Suprapubic skin (tissue), 4 donors: Measurements from ENCODE around the gene DNAH17. TPM values are rescaled to one million over a fixed set of nuclear protein-coding genes. Genes with fewer than 3 reads are reported as not detected.

Source experiments
- DNase-seq, 2 donors: peaks; one replicate each; pipeline ENCODE4 v3.0.0-alpha.2; 2019; ENCODE audit warnings: low spot score in 2 of 2
- H3K27ac ChIP-seq: fragments of 200-600 bp; sonication (generic); one replicate; pipeline ENCODE4 v1.5.1; 2019
- H3K27me3 ChIP-seq: fragments of 200-600 bp; sonication (generic); one replicate; pipeline ENCODE4 v1.5.1; 2019
- H3K36me3 ChIP-seq: fragments of 200-600 bp; sonication (generic); one replicate; pipeline ENCODE4 v1.5.1; 2019
- H3K4me1 ChIP-seq: fragments of 200-600 bp; sonication (generic); one replicate; pipeline ENCODE4 v1.5.1; 2019
- H3K4me3 ChIP-seq: fragments of 200-600 bp; sonication (generic); one replicate; pipeline ENCODE4 v1.5.1; 2019; ENCODE audit warnings: mild to moderate bottlenecking
- H3K9me3 ChIP-seq: fragments of 200-600 bp; sonication (generic); one replicate; pipeline ENCODE4 v1.5.1; 2019
- EP300 ChIP-seq: sonication (generic); formaldehyde crosslinking; IDR thresholded peaks from one replicate; pipeline ENCODE4 v1.6.1; 2017; ENCODE audit warnings: antibody characterized with exemption
- POLR2A ChIP-seq, 2 donors: fragments of 450-650 bp; IDR thresholded peaks; one replicate each; pipeline ENCODE4 v1.6.1; 2017; ENCODE audit warnings: antibody characterized with exemption in 2 of 2, mild to moderate bottlenecking in 2 of 2, moderate library complexity in 2 of 2
- POLR2AphosphoS5 ChIP-seq, 3 donors: sonication (generic); formaldehyde crosslinking; IDR thresholded peaks; one replicate each; pipeline ENCODE4 v1.6.1; 2017; ENCODE audit warnings: antibody characterized with exemption in 3 of 3
- WGBS: methylation state at CpG from one replicate; pipeline ENCODE4 v1.1.5; 2018; 5-methylcytosine and 5-hydroxymethylcytosine counted together
- total RNA-seq, 4 donors: library from RNA; depleted of rRNA; stranded (reverse); fragments of >200 nt; gene quantifications; one replicate each; pipeline ENCODE4 v1.1.0, GENCODE V29; 2016
- TF ChIP-seq, protein P1 (sequence below), 2 donors: fragments of 200-600 bp in 1 of 2; fragments of 450-650 bp in 1 of 2; sonication (generic) in 1 of 2; IDR thresholded peaks; one replicate each; pipeline ENCODE4 v1.5.1; 2016 to 2019; ENCODE audit warnings: antibody characterized with exemption in 2 of 2, mild to moderate bottlenecking in 1 of 2, moderate library complexity in 1 of 2

Gene DNAH17
- total RNA-seq, 4 donors from 2014 or later: 3.7 to 6.7 (median 5.2) TPM

DNA sequence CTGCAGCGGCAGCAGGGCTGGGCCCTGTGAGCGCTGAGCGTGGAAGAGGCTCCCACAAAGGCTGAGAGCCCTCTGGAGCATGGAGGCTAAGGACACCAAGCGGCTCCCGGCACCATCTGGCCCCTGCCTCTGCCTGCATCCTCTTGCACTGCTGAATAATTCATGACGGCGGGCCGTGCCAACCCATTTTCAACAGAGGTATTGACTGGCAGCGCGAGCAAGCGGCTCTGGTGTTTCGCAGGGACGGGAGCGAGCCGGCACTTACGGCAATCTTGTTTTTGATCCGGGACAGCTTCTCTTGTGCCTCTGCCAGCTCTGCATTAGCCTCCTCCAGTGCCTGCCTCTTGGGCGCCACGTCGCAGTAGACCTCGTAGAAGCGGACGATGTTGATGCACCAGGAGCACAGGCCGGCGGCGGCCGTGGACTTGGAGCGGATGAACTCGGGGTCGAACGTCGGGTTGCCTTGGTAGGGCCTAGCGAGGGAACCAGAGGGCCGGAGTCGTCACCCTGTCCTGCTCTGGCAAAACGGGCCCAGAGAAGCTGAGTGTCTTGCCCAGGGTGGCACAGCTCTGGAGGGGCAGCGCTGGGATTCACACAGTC lies 118.4 kb downstream of the DNAH17 start:
- H3K27ac ChIP-seq: no peak overlapping the region
- DNase-seq: no peak
- no peaks in the 10 kb centered on the region for H3K36me3 ChIP-seq
- no peak overlapping the region for H3K4me3 ChIP-seq
- 91% methylated on average over 33 of the region's 37 CpGs for WGBS
- no peaks in the 10 kb centered on the region for H3K4me1 ChIP-seq
- H3K27me3 ChIP-seq: no peaks in the 10 kb centered on the region
- TF ChIP-seq POLR2A (IDR thresholded peaks at IDR 0.05): no peak
- TF ChIP-seq, protein P1, sequence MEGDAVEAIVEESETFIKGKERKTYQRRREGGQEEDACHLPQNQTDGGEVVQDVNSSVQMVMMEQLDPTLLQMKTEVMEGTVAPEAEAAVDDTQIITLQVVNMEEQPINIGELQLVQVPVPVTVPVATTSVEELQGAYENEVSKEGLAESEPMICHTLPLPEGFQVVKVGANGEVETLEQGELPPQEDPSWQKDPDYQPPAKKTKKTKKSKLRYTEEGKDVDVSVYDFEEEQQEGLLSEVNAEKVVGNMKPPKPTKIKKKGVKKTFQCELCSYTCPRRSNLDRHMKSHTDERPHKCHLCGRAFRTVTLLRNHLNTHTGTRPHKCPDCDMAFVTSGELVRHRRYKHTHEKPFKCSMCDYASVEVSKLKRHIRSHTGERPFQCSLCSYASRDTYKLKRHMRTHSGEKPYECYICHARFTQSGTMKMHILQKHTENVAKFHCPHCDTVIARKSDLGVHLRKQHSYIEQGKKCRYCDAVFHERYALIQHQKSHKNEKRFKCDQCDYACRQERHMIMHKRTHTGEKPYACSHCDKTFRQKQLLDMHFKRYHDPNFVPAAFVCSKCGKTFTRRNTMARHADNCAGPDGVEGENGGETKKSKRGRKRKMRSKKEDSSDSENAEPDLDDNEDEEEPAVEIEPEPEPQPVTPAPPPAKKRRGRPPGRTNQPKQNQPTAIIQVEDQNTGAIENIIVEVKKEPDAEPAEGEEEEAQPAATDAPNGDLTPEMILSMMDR (IDR thresholded peaks at IDR 0.05): no peak
- no peak for TF ChIP-seq EP300
- no peak for TF ChIP-seq POLR2AphosphoS5 (IDR thresholded peaks at IDR 0.05)
- H3K9me3 ChIP-seq: no peaks in the 10 kb centered on the region

DNA sequence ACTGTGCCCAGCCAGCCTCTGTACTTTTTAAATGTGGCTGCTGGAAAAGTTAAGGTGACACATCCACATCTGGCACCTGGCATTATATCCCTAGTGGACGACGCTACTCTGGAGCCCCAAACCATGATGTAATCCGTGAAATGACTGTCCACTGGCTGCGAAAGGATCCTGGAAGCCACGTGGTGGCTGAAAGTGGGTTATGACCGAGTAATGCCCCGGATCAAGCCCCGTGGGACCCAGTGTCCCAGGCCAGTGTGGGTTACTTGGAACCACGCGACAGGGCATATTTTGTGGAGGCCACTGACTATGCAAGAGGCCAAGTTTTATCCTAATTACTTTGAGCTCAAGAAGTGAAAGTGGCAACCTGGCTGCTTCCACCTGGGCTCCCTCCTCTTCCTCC lies 119.1 kb downstream of the DNAH17 start:
- H3K4me1 ChIP-seq: no peaks in the 10 kb centered on the region
- no peaks in the 10 kb centered on the region for H3K9me3 ChIP-seq
- DNase-seq: no peak
- no peak overlapping the region for H3K27ac ChIP-seq
- WGBS: 70% methylated on average over 6 of the region's 10 CpGs
- H3K4me3 ChIP-seq: no peak overlapping the region
- TF ChIP-seq POLR2AphosphoS5 (IDR thresholded peaks at IDR 0.05): no peak
- TF ChIP-seq POLR2A (IDR thresholded peaks at IDR 0.05): no peak
- TF ChIP-seq, protein P1 (IDR thresholded peaks at IDR 0.05): no peak
- TF ChIP-seq EP300: no peak
- no peaks in the 10 kb centered on the region for H3K27me3 ChIP-seq
- H3K36me3 ChIP-seq: no peaks in the 10 kb centered on the region

DNA sequence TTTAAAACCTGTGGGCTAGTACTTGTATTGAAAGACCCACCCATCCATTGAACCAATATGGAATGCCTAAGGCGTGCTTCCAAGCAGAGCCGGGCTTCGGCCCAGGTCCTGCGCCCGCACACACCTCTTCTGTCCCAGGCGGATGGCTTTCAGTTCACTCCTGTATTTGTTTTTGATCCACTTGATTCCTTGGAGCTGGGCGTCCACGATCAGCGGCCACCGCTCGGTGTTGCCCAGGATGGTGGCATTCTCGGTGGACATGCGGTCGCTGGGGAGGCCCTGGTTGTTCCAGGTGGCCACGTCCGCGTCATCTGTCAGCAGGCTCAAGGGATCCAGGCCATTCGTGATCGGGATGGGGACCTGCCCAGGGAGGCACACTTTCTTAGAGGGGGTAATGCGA lies 122.8 kb downstream of the DNAH17 start:
- Histone ChIP-seq H3K27me3 (no peaks in the 10 kb centered on the region), H3K9me3 (no peaks in the 10 kb centered on the region), H3K4me3 (no peak overlapping the region), H3K4me1 (no peaks in the 10 kb centered on the region), H3K27ac (no peak overlapping the region), H3K36me3 (no peaks in the 10 kb centered on the region)
- TF ChIP-seq, protein P1 (IDR thresholded peaks at IDR 0.05): no peak
- TF ChIP-seq EP300 (no peak), POLR2A (IDR thresholded peaks at IDR 0.05) (no peak), POLR2AphosphoS5 (IDR thresholded peaks at IDR 0.05) (no peak)
- 94% methylated on average over 20 of the region's 20 CpGs for WGBS
- DNase-seq: no peak

DNA sequence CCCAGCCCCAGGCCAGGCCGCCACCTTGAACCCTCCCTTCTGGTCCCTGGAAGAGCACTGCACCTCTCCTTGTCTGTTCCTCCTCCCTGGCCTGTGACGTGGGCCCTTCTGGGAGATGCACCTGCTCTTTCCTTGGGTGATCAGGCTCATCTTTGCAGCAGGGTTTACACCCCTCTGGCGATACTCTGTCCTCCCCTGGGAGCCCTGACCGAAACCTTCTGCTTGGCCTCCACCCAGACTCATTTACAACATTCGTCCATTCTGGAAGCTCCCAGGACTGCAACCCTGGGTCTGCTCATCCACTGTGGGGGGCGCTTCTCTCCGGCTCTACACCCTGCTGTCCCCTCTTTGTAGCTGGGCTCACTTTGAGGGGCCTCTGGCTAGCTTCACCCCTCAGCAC lies 125.4 kb downstream of the DNAH17 start:
- Histone ChIP-seq H3K27me3 (no peaks in the 10 kb centered on the region), H3K27ac (no peak overlapping the region), H3K4me1 (no peaks in the 10 kb centered on the region), H3K36me3 (no peaks in the 10 kb centered on the region), H3K9me3 (no peaks in the 10 kb centered on the region), H3K4me3 (no peak overlapping the region)
- 88% methylated on average over 7 of the region's 7 CpGs for WGBS
- TF ChIP-seq POLR2AphosphoS5 (IDR thresholded peaks at IDR 0.05): no peak
- no peak for TF ChIP-seq POLR2A (IDR thresholded peaks at IDR 0.05)
- TF ChIP-seq EP300: no peak
- no peak for DNase-seq

DNA sequence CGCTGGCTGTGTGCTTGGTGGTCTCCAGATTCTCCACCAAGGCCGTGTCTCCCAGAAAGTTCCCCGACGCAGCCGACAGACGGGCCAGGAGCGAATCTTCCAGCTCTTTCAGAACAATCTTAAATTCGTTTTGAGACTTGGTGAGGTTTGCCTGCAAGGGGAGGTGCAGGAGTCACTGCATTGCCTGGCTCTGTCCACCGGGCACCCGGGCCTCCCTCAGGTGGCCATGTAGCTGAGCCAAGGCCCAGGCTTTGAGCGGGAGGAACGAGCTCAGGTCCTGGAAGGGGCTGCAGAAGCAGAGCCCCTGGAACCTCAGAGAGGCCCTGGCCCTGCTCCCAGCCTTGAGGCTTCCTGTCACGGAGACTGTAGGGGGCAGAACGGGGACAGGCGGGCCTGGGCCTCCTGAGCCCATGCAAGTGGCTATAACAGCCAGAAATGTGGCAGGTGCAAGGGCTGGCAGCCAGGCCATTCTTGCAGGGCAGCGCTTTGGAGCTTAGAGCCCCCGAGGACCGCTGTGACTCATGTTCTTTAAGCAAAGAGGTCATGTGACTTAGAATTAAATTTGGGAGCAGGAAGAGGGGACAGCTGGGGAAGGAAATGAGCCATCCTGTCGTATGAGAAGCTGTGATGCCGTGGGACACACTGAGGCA lies 126.4 kb downstream of the DNAH17 start:
- H3K9me3 ChIP-seq: no peaks in the 10 kb centered on the region
- WGBS: 72% methylated on average over 16 of the region's 20 CpGs
- no peak overlapping the region for H3K27ac ChIP-seq
- no peaks in the 10 kb centered on the region for H3K36me3 ChIP-seq
- TF ChIP-seq EP300 (no peak), POLR2AphosphoS5 (IDR thresholded peaks at IDR 0.05) (no peak), POLR2A (IDR thresholded peaks at IDR 0.05) (no peak)
- TF ChIP-seq, protein P1 (IDR thresholded peaks at IDR 0.05): no peak
- DNase-seq: no peak
- H3K4me3 ChIP-seq: no peak overlapping the region
- no peaks in the 10 kb centered on the region for H3K27me3 ChIP-seq
- no peaks in the 10 kb centered on the region for H3K4me1 ChIP-seq
